CD4-positive, alpha-beta memory T cell (primary cell): Measurements from ENCODE around the gene TFF3. TPM values are rescaled to one million over a fixed set of nuclear protein-coding genes. Genes with fewer than 3 reads are reported as not detected.

Source experiments
- CTCF ChIA-PET: fragments of 350-600 bp; sonication (Branson Sonifier 250); formaldehyde crosslinking; loops from one replicate; lab custom pipeline; 2021; ENCODE audit warnings: inconsistent platforms; ENCODE audit not compliant: partially characterized antibody; lab: Charles Lee
- POLR2A ChIA-PET: fragments of 350-600 bp; sonication (Branson Sonifier 250); formaldehyde crosslinking; loops from one replicate; lab custom pipeline; 2021; ENCODE audit not compliant: partially characterized antibody; lab: Charles Lee
- DNase-seq, 5 donors: peaks; one replicate each; pipeline versions ENCODE4 v3.0.0 to v3.0.0-alpha.2; 2020 to 2022; ENCODE audit warnings: mixed read lengths in 1 of 5
- H3K27ac ChIP-seq: one replicate; pipeline ENCODE4 v1.7.0; 2013; ENCODE audit warnings: low read depth, low read length
- H3K27me3 ChIP-seq: 2 replicates; pipeline ENCODE4 v1.7.0; 2013; ENCODE audit warnings: mild to moderate bottlenecking, low read length, moderate library complexity; ENCODE audit not compliant: insufficient read depth
- H3K36me3 ChIP-seq: 2 replicates; pipeline ENCODE4 v1.7.0; 2013; ENCODE audit warnings: mild to moderate bottlenecking, low read length, moderate library complexity; ENCODE audit not compliant: insufficient read depth
- H3K4me1 ChIP-seq: 2 replicates; pipeline ENCODE4 v1.7.0; 2013; ENCODE audit warnings: mild to moderate bottlenecking, low read length, moderate library complexity; ENCODE audit not compliant: insufficient read depth
- H3K4me3 ChIP-seq, 2 donors: one replicate each; pipeline ENCODE4 v1.7.0; 2013; ENCODE audit warnings: low read length in 2 of 2, mild to moderate bottlenecking in 1 of 2
- H3K9me3 ChIP-seq, 2 donors: one replicate each; pipeline ENCODE4 v1.7.0; 2013; ENCODE audit warnings: low read length in 2 of 2, control low read depth in 1 of 2; ENCODE audit not compliant: control insufficient read depth in 1 of 2
- H3K27ac Mint-ChIP-seq, 7 donors: one replicate each; pipeline ENCODE4 v1.8.0; 2020 to 2021; ENCODE audit warnings: mixed read lengths in 7 of 7, mild to moderate bottlenecking in 6 of 7, inconsistent platforms in 3 of 7, moderate library complexity in 3 of 7
- H3K27me3 Mint-ChIP-seq, 2 donors: one replicate each; pipeline ENCODE4 v1.8.0; 2020 to 2021; ENCODE audit warnings: mixed read lengths in 2 of 2
- H3K36me3 Mint-ChIP-seq, 2 donors: one replicate each; pipeline ENCODE4 v1.8.0; 2020 to 2021; ENCODE audit warnings: mixed read lengths in 2 of 2, inconsistent platforms in 1 of 2, mild to moderate bottlenecking in 1 of 2
- H3K4me1 Mint-ChIP-seq, 4 donors: one replicate each; pipeline ENCODE4 v1.8.0; 2020 to 2021; ENCODE audit warnings: mixed read lengths in 4 of 4, mild to moderate bottlenecking in 1 of 4
- H3K4me3 Mint-ChIP-seq, 8 donors: one replicate each; pipeline ENCODE4 v1.8.0; 2020 to 2021; ENCODE audit warnings: mixed read lengths in 8 of 8, mild to moderate bottlenecking in 7 of 8, moderate library complexity in 6 of 8, inconsistent platforms in 3 of 8
- H3K9me3 Mint-ChIP-seq, 8 donors: one replicate each; pipeline ENCODE4 v1.8.0; 2020 to 2021; ENCODE audit warnings: mixed read lengths in 8 of 8, mild to moderate bottlenecking in 5 of 8, inconsistent platforms in 3 of 8, moderate library complexity in 1 of 8
- intact Hi-C: fragments of 100-400 bp; cut with micrococcal nuclease; formaldehyde crosslinking; loops from one replicate; pipeline ENCODE4 v1.15.1; 2023
- polyA plus RNA-seq, 2 donors: library from polyadenylated mRNA; unstranded; fragments of 300-500 nt; fragmentation: Illumina TruSeq; gene quantifications; one replicate each; pipeline ENCODE4 v1.2.3, GENCODE V29; 2021
- total RNA-seq, 2 experiments: library from RNA; stranded (reverse); gene quantifications; one replicate each; pipeline ENCODE4 v1.2.3, GENCODE V29; 2021

Gene TFF3
- total and polyA plus RNA-seq, 4 experiments from 2014 or later: not detected

DNA sequence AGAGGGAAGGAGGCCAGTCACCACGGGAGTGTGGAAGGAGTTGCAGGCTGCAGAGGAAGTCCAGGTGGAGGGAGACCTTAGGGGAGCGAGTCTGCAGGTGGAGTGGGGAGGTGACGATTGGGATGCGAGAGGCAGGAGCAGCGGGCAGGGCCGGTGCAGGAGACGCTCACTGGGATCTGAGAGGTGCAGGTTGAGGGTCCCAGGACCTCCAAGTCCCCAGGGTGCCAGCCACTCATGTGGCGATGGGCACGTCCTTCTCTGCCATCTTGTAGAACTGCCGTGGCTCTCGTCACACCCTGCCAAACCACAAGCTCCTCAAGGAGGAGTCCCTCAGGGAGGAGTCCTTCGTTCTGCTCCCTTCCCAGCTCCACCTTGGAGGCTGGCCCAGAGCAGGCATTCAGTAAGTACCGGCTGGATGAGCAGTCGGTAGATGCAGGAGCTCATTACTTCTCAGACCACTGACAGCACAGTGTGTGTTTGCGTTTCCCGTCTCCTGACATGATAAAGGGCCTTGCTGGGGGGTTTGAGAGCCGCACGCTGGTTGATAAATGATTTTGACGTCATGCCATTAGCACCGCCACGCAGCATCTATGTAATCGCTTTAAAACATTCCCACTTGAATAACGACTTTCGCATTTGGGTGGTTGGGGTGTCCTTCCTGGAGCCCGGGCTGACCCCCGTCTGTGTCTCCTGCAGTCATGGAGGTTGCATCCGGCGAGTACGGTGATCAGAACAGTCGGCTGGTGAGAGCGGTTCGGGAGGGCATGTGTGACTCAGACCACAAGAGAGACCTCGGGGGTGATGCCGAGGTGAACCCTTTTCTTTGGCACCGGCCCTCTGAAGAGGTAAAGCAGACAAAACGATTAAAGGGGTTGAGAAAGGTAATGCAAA, 27.8 kb downstream of the TFF3 start:
- H3K27ac ChIP-seq: no peak overlapping the region
- H3K4me3 ChIP-seq: no peak overlapping the region
- CTCF ChIA-PET: no interaction called here
- POLR2A ChIA-PET: no interaction called here
- peaks cover 30% of the 10 kb centered on the region for H3K36me3 ChIP-seq
- H3K27me3 Mint-ChIP-seq: no peaks in the 10 kb centered on the region
- DNase-seq: peak in 1 of 5 donors; percentile 10
- H3K36me3 Mint-ChIP-seq: peaks cover 61 to 76% of the 10 kb centered on the region in 2 donors
- intact Hi-C loops: no loop called here
- H3K27ac Mint-ChIP-seq: peak overlapping the region in 1 of 7 donors; percentile 72
- no peak overlapping the region for H3K4me3 Mint-ChIP-seq
- H3K4me1 ChIP-seq: no peaks in the 10 kb centered on the region
- no peaks in the 10 kb centered on the region for H3K27me3 ChIP-seq
- no peaks in the 10 kb centered on the region for H3K4me1 Mint-ChIP-seq
- peaks cover 0 to 3% (median 0%) of the 10 kb centered on the region in 8 donors for H3K9me3 Mint-ChIP-seq
- no peaks in the 10 kb centered on the region for H3K9me3 ChIP-seq

DNA sequence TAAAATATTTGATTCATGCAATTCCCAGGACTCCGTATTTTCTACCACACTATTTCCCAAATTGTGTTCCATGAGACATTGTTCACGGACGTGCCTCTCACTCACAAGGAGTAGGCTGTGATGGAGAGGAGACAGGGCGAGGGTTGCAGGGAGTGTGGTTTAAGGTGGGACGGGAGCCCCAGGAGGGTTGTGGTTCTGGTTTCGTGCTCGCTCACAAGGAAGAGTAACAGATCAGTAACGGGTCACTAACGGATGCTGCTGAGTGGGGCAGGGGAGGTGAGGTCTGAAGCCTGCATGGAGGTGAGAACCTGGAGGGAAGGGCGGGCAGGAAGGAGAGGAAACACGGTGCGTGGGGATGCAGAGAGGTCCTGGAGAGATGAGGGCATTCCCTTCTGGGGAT, 28.8 kb downstream of the TFF3 start:
- intact Hi-C loops: no loop called here
- no peak overlapping the region for H3K27ac ChIP-seq
- Mint-ChIP-seq H3K4me1 (no peaks in the 10 kb centered on the region), H3K36me3 (peaks cover 61 to 80% of the 10 kb centered on the region in 2 donors), H3K9me3 (peaks cover 0 to 3% (median 0%) of the 10 kb centered on the region in 8 donors), H3K27ac (peak overlapping the region in 4 of 7 donors; percentile 6 to 74 (median 61)), H3K4me3 (no peak overlapping the region), H3K27me3 (no peaks in the 10 kb centered on the region)
- peaks cover 40% of the 10 kb centered on the region for H3K36me3 ChIP-seq
- H3K9me3 ChIP-seq: no peaks in the 10 kb centered on the region
- CTCF ChIA-PET: no interaction called here
- POLR2A ChIA-PET: no interaction called here
- no peaks in the 10 kb centered on the region for H3K4me1 ChIP-seq
- DNase-seq: peak in 1 of 5 donors; percentile 12
- no peak overlapping the region for H3K4me3 ChIP-seq
- no peaks in the 10 kb centered on the region for H3K27me3 ChIP-seq

DNA sequence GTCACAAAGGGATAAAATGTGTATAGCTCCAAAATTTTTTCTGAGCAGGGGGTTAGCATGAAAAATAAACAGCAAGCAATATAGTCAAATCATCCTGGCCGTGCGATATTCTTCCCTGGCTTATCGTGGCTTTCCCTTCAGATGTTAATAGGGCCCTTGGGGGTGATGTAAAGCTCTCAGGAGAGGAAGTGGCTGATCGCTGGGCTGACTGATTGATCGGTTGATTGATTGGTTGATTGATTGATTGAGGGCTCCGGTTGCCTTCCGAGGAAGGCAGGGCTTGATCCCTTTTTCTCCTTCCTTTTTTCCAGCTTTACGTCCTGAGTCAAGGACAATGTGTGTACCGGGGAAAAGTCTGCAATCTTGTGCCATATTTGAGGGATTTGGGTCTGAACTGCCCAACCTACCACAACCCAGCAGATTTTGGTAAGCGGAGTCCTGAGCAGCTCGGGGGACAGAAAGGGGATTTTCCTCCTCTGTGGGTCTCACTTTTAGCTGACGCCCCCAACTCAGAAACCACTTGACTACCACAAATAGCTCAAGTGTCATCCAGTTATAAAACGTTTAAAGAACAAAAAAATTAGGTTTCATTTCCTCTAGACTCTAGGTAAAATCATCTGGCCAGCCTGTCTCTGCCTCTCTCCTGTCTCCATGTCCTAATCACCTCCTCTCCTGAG, 29.5 kb downstream of the TFF3 start:
- Histone ChIP-seq H3K36me3 (peaks cover 41% of the 10 kb centered on the region), H3K4me1 (no peaks in the 10 kb centered on the region), H3K27me3 (no peaks in the 10 kb centered on the region), H3K4me3 (no peak overlapping the region), H3K9me3 (no peaks in the 10 kb centered on the region), H3K27ac (no peak overlapping the region)
- DNase-seq: peak in 1 of 5 donors; percentile 5
- peaks cover 57 to 76% of the 10 kb centered on the region in 2 donors for H3K36me3 Mint-ChIP-seq
- CTCF ChIA-PET: interaction anchor here (0.7 kb wide), 1 partner anchor 34 kb away, joined by 3 read pairs; no protein-coding TSS in a partner anchor
- H3K27ac Mint-ChIP-seq: peak overlapping the region in 4 of 7 donors; percentile 35 to 64 (median 53)
- H3K9me3 Mint-ChIP-seq: peaks cover 0 to 3% (median 0%) of the 10 kb centered on the region in 8 donors
- intact Hi-C loops: no loop called here
- H3K27me3 Mint-ChIP-seq: no peaks in the 10 kb centered on the region
- H3K4me3 Mint-ChIP-seq: no peak overlapping the region
- POLR2A ChIA-PET: no interaction called here
- H3K4me1 Mint-ChIP-seq: no peaks in the 10 kb centered on the region

DNA sequence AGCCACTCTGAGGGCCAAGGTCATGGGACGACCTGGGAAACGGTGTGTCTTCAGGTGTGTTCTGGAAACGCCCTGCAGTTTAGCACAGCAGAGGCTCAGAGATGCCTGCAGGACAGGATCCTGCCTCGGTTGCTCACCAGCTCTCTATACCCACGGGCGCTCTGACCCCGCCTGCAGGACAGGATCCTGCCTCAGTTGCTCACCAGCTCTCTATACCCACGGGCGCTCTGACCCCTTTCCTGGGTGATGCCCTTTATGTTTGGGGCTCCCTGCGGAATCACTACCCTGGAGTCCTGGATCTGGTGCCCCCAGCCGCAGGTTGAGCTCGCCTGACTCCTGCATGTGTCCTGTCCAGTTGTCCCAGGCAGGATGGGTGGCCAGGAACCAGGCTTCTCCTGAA, 32.5 kb downstream of the TFF3 start:
- no peak overlapping the region for H3K4me3 Mint-ChIP-seq
- Histone ChIP-seq H3K4me1 (no peaks in the 10 kb centered on the region), H3K27ac (no peak overlapping the region), H3K4me3 (no peak overlapping the region), H3K9me3 (no peaks in the 10 kb centered on the region), H3K36me3 (peaks cover 29% of the 10 kb centered on the region), H3K27me3 (no peaks in the 10 kb centered on the region)
- H3K4me1 Mint-ChIP-seq: no peaks in the 10 kb centered on the region
- peak in 1 of 5 donors; percentile 15 for DNase-seq
- ChIA-PET POLR2A (no interaction called here), CTCF (interaction anchor here (0.6 to 1.3 kb wide), 2 partner anchors 24 to 114 kb away, joined by 3 to 4 read pairs; no protein-coding TSS in a partner anchor)
- peaks cover 41 to 69% of the 10 kb centered on the region in 2 donors for H3K36me3 Mint-ChIP-seq
- H3K27ac Mint-ChIP-seq: peak overlapping the region in 4 of 7 donors; percentile 25 to 64 (median 42)
- H3K27me3 Mint-ChIP-seq: no peaks in the 10 kb centered on the region
- peaks cover 0 to 3% (median 0%) of the 10 kb centered on the region in 8 donors for H3K9me3 Mint-ChIP-seq
- intact Hi-C loops: no loop called here

DNA sequence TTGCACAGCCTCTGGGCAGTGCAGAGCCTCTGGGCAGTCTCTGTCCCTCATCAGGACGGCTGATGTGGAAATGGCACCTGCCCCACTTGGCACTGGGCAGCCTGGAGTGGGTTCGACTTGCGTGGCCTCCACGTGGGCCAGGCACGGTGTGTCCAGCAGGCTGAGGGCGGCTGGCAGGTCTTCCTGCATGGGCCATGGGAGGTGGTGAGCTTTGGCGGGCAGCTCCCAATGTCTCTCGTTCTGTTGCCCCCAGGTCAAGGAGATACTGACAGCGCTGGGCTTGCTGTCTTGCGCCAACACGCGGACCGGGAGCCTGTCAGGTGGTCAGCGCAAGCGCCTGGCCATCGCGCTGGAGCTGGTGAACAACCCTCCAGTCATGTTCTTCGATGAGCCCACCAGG, 33.2 kb downstream of the TFF3 start:
- peak overlapping the region in 1 of 7 donors; percentile 6 for H3K27ac Mint-ChIP-seq

DNA sequence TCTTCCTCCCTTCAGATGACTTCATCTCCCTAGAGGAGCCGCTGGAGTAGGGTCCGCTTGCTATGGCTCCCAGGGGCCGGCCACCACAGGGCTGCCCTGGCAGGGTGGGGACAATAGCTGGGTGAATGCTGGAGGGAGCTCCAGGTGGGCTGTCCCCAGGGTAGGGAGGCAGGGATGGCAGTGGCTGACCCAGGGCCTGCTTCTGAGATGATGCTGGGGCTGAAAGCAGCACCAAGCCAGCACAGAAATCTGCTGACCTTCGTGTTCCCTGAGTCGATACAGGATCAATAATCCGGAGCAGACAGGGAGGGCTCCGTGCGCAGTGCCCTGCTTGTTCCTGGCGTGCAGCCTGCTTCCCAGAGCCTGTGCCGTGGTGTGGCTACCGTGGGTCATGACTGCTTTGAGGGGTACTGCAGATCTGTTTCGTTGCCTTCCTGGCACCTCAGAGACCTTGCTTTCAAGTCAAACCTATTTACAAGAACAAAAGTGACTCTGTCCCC, 34.0 kb downstream of the TFF3 start:
- Histone ChIP-seq H3K36me3 (peaks cover 28% of the 10 kb centered on the region), H3K9me3 (no peaks in the 10 kb centered on the region), H3K4me1 (no peaks in the 10 kb centered on the region), H3K4me3 (no peak overlapping the region), H3K27ac (no peak overlapping the region), H3K27me3 (no peaks in the 10 kb centered on the region)
- Mint-ChIP-seq H3K27me3 (no peaks in the 10 kb centered on the region), H3K27ac (peak overlapping the region in 1 of 7 donors; percentile 6), H3K36me3 (peaks cover 35 to 66% of the 10 kb centered on the region in 2 donors), H3K4me1 (no peaks in the 10 kb centered on the region), H3K4me3 (no peak overlapping the region), H3K9me3 (no peaks in the 10 kb centered on the region)
- POLR2A ChIA-PET: no interaction called here
- intact Hi-C loops: no loop called here
- DNase-seq: no peak
- CTCF ChIA-PET: no interaction called here

More for the DNA sequence above, 33.2 kb downstream of the TFF3 start:
- POLR2A ChIA-PET: no interaction called here
- H3K4me3 ChIP-seq: no peak overlapping the region
- Mint-ChIP-seq H3K4me3 (no peak overlapping the region), H3K27me3 (no peaks in the 10 kb centered on the region), H3K36me3 (peaks cover 43 to 70% of the 10 kb centered on the region in 2 donors), H3K9me3 (peaks cover 0 to 3% (median 0%) of the 10 kb centered on the region in 8 donors), H3K4me1 (no peaks in the 10 kb centered on the region)
- CTCF ChIA-PET: interaction anchor here (1.3 kb wide), 1 partner anchor 23 kb away, joined by 4 read pairs; no protein-coding TSS in a partner anchor
- H3K9me3 ChIP-seq: no peaks in the 10 kb centered on the region
- no peak overlapping the region for H3K27ac ChIP-seq
- DNase-seq: no peak
- H3K27me3 ChIP-seq: no peaks in the 10 kb centered on the region
- intact Hi-C loops: no loop called here
- no peaks in the 10 kb centered on the region for H3K4me1 ChIP-seq
- peaks cover 25% of the 10 kb centered on the region for H3K36me3 ChIP-seq
